NCI-H1436 treated with DMSO at 0.1 percent for 48 hours (cell line): Measurements from ENCODE around the gene CCDC86.

Experiments used
- DNase-seq: peaks from one replicate; lab custom pipeline; 2025; lab: John Stamatoyannopoulos, UW

The CCDC86 gene

GRCh38 chr11:60852982-60853950 lies 11.4 kb downstream of the CCDC86 start:
- DNase-seq, result no peak

- DNase-seq, result no peak
Measured at GRCh38 chr11:60854140-60854846, 12.4 kb downstream of the CCDC86 start.

GRCh38 chr11:60854847-60855725 lies 13.2 kb downstream of the CCDC86 start:
- no peak for DNase-seq

- no peak for DNase-seq
Measured at GRCh38 chr11:60855726-60856633, 14.1 kb downstream of the CCDC86 start, which contains the start of gene PTGDR2. TSS of gene PTGDR2 (minus strand) at chr11:60855950. CDS start at chr11:60853722, 2,228 bp downstream.

GRCh38 chr11:60857378-60858232 lies 15.7 kb downstream of the CCDC86 start:
- no peak for DNase-seq

- DNase-seq, result no peak
Measured at GRCh38 chr11:60858236-60858635, 16.3 kb downstream of the CCDC86 start.

- DNase-seq, result no peak
Measured at GRCh38 chr11:60858731-60859464, 17.0 kb downstream of the CCDC86 start.

- no peak for DNase-seq
Measured at GRCh38 chr11:60859616-60860250, 17.8 kb downstream of the CCDC86 start.

GRCh38 chr11:60860943-60861342 lies 19.0 kb downstream of the CCDC86 start:
- no peak for DNase-seq

- no peak for DNase-seq
Measured at GRCh38 chr11:60862171-60862570, 20.3 kb downstream of the CCDC86 start.

- DNase-seq, result no peak
Measured at GRCh38 chr11:60863550-60864521, 21.9 kb downstream of the CCDC86 start.

- no peak for DNase-seq
Measured at GRCh38 chr11:60864856-60865513, 23.1 kb downstream of the CCDC86 start.

GRCh38 chr11:60866911-60867870 lies 25.3 kb downstream of the CCDC86 start, which contains the start of gene ZP1:
TSS of gene ZP1 (plus strand) at chr11:60867542. CDS start at chr11:60867562, 20 bp downstream.
- no peak for DNase-seq

GRCh38 chr11:60867871-60868681 lies 26.2 kb downstream of the CCDC86 start:
- DNase-seq, result no peak
